Duodenal mucosa (tissue), 2 donors: ENCODE measurements around the gene FER.

Experiments used
- H3K27ac ChIP-seq: one replicate; pipeline ENCODE4 v1.7.0; 2013; ENCODE audit warnings: low read depth, low read length
- H3K27me3 ChIP-seq, 2 donors: one replicate each; pipeline ENCODE4 v1.7.0; 2013; ENCODE audit warnings: low read length in 2 of 2, control low read depth in 1 of 2; ENCODE audit not compliant: insufficient read depth in 2 of 2, control insufficient read depth in 1 of 2
- H3K36me3 ChIP-seq, 2 donors: one replicate each; pipeline ENCODE4 v1.7.0; 2013; ENCODE audit warnings: low read length in 2 of 2, control low read depth in 1 of 2; ENCODE audit not compliant: insufficient read depth in 2 of 2, control insufficient read depth in 1 of 2
- H3K4me1 ChIP-seq, 2 donors: one replicate each; pipeline ENCODE4 v1.7.0; 2013; ENCODE audit warnings: low read length in 2 of 2, control low read depth in 1 of 2; ENCODE audit not compliant: insufficient read depth in 2 of 2, control insufficient read depth in 1 of 2
- H3K4me3 ChIP-seq, 2 donors: one replicate each; pipeline ENCODE4 v1.7.0; 2013; ENCODE audit warnings: low read length in 2 of 2, low read depth in 1 of 2
- H3K9ac ChIP-seq, 2 donors: one replicate each; pipeline ENCODE4 v1.7.0; 2013; ENCODE audit warnings: low read length in 2 of 2, low read depth in 1 of 2
- H3K9me3 ChIP-seq, 2 donors: one replicate each; pipeline ENCODE4 v1.7.0; 2013; ENCODE audit warnings: low read length in 2 of 2, control low read depth in 1 of 2; ENCODE audit not compliant: control insufficient read depth in 1 of 2

FER gene

DNA sequence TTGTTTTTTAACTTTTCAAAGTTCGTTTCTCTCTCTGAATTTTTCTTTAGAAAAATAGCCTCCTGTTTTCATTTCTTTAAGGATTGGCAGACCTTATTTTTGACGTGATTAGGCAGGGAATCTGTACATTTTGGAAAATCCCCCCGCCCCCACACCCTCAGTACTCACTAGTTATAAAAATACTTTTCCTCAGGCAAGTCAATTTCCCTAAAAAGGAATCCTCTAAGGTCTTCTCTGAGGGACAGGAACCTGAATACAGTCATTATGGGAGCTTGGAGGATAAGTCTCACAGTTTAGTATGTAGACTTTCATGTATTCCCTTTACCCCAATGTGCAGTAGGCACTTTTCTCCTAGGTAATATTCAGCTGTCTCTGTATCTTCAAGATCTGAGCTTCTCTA, 3.9 kb upstream of the FER start:
- peaks cover 5 to 6% of the 10 kb centered on the region in 2 donors for H3K4me1 ChIP-seq
- no peak overlapping the region for H3K4me3 ChIP-seq
- H3K9me3 ChIP-seq, result no peaks in the 10 kb centered on the region
- no peaks in the 10 kb centered on the region for H3K27me3 ChIP-seq
- H3K9ac ChIP-seq, result no peak overlapping the region
- no peak overlapping the region for H3K27ac ChIP-seq
- no peaks in the 10 kb centered on the region for H3K36me3 ChIP-seq

GRCh38 chr5:108747111-108747773, 455 bp upstream of the FER start:
- Histone ChIP-seq H3K27me3 (no peaks in the 10 kb centered on the region), H3K4me1 (peaks cover 5 to 11% of the 10 kb centered on the region in 2 donors), H3K9me3 (no peaks in the 10 kb centered on the region), H3K36me3 (no peaks in the 10 kb centered on the region), H3K4me3 (peak overlapping the region; percentile 77 to 93), H3K27ac (no peak overlapping the region), H3K9ac (peak overlapping the region; percentile 94 to 98)

GRCh38 chr5:108748401-108749127, 867 bp downstream of the FER start:
- peak overlapping the region; percentile 94 to 98 for H3K9ac ChIP-seq
- peak overlapping the region; percentile 94 for H3K27ac ChIP-seq
- peak overlapping the region; percentile 77 to 93 for H3K4me3 ChIP-seq
- no peaks in the 10 kb centered on the region for H3K9me3 ChIP-seq
- H3K36me3 ChIP-seq, result no peaks in the 10 kb centered on the region
- peaks cover 5 to 11% of the 10 kb centered on the region in 2 donors for H3K4me1 ChIP-seq
- no peaks in the 10 kb centered on the region for H3K27me3 ChIP-seq

GRCh38 chr5:108749128-108749861, 1.6 kb downstream of the FER start:
- Histone ChIP-seq H3K4me1 (peaks cover 5 to 11% of the 10 kb centered on the region in 2 donors), H3K27me3 (no peaks in the 10 kb centered on the region), H3K36me3 (no peaks in the 10 kb centered on the region), H3K4me3 (peak overlapping the region; percentile 77 to 93), H3K9ac (peak overlapping the region; percentile 71 to 94), H3K27ac (peak overlapping the region; percentile 58), H3K9me3 (no peaks in the 10 kb centered on the region)

GRCh38 chr5:108753331-108753730, 5.6 kb downstream of the FER start:
- Histone ChIP-seq H3K36me3 (no peaks in the 10 kb centered on the region), H3K9me3 (no peaks in the 10 kb centered on the region), H3K27ac (no peak overlapping the region), H3K27me3 (no peaks in the 10 kb centered on the region), H3K4me3 (no peak overlapping the region), H3K4me1 (peaks cover 0 to 6% of the 10 kb centered on the region in 2 donors), H3K9ac (no peak overlapping the region)

DNA sequence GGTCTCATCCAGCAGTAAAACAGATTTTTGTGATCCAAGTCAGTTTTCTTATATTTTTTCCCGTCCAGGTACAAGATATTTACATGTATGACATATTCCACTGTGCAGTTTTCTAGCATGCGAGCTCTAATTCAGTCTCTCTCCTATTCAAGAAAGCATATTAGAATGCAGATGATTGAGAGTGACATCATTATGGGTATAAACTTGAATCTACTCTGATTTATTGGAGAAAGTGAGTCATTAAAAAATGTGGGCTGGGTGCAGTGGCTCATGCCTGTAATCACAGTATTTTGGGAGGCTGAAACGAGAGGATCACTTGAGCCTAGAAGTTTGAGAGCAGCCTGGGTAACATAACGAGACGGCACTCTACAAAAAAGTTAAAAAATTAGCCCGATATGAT, 6.2 kb downstream of the FER start:
- Histone ChIP-seq H3K27me3 (no peaks in the 10 kb centered on the region), H3K4me1 (peaks cover 0 to 6% of the 10 kb centered on the region in 2 donors), H3K9me3 (no peaks in the 10 kb centered on the region), H3K36me3 (no peaks in the 10 kb centered on the region), H3K27ac (no peak overlapping the region), H3K4me3 (no peak overlapping the region), H3K9ac (no peak overlapping the region)

DNA sequence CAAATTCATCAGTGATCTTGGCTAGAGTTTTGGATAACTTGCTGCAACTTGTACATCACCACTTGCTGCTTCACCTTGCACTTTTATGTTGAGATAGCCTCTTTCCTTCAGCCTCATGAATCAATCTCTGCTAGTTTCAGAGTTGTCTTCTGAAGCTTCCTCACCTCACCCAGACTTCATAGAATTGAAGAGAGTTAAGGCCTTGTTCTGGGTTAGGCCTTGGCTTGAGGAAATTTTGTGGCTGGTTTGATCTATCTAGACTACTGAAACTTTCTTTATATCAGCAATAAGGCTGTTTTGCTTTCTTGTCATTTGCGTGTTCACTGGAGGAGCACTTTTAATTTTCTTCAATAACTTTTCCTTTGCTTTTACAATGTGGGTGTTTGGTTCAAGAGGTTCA, 12.8 kb downstream of the FER start:
- Histone ChIP-seq H3K36me3 (no peaks in the 10 kb centered on the region), H3K9me3 (peaks cover 5 to 9% of the 10 kb centered on the region in 2 donors), H3K9ac (no peak overlapping the region), H3K27ac (no peak overlapping the region), H3K27me3 (no peaks in the 10 kb centered on the region), H3K4me3 (no peak overlapping the region), H3K4me1 (no peaks in the 10 kb centered on the region)

- H3K9me3 ChIP-seq, result peaks cover 5 to 9% of the 10 kb centered on the region in 2 donors
- no peak overlapping the region for H3K9ac ChIP-seq
- H3K4me3 ChIP-seq, result no peak overlapping the region
- H3K4me1 ChIP-seq, result no peaks in the 10 kb centered on the region
- no peak overlapping the region for H3K27ac ChIP-seq
- no peaks in the 10 kb centered on the region for H3K27me3 ChIP-seq
- no peaks in the 10 kb centered on the region for H3K36me3 ChIP-seq
These were observed 15.0 kb downstream of the FER start for GRCh38 chr5:108762660-108763059.

GRCh38 chr5:108763222-108763916, 15.7 kb downstream of the FER start:
- Histone ChIP-seq H3K4me3 (no peak overlapping the region), H3K4me1 (no peaks in the 10 kb centered on the region), H3K9me3 (peaks cover 5 to 9% of the 10 kb centered on the region in 2 donors), H3K27ac (no peak overlapping the region), H3K27me3 (no peaks in the 10 kb centered on the region), H3K36me3 (no peaks in the 10 kb centered on the region), H3K9ac (no peak overlapping the region)
